GM12872 (cell line): Measurements from ENCODE around the gene ABRAXAS1.

Experiments
- CTCF ChIP-seq: IDR thresholded peaks from 3 replicates; pipeline ENCODE4 v1.5.1; 2011; ENCODE audit warnings: low read depth, mild to moderate bottlenecking, low read length, moderate library complexity; ENCODE audit not compliant: insufficient read depth

The ABRAXAS1 gene

GRCh38 chr4:83438719-83439118, 46.2 kb downstream of the ABRAXAS1 start:
- no peak for TF ChIP-seq CTCF

- no peak for TF ChIP-seq CTCF
These were observed 48.2 kb downstream of the ABRAXAS1 start for GRCh38 chr4:83436680-83437079.

- TF ChIP-seq CTCF: no peak
These were observed 53.7 kb downstream of the ABRAXAS1 start for GRCh38 chr4:83431200-83431599.

- no peak for TF ChIP-seq CTCF
These were observed 66.7 kb downstream of the ABRAXAS1 start for GRCh38 chr4:83418211-83418610.

GRCh38 chr4:83417566-83417965, 67.3 kb downstream of the ABRAXAS1 start:
- no peak for TF ChIP-seq CTCF

GRCh38 chr4:83413676-83414075, 71.2 kb downstream of the ABRAXAS1 start:
- TF ChIP-seq CTCF: no peak
